Ureter (tissue), 1 donor: ENCODE data around the gene GATC. TPM values are rescaled to one million over a fixed set of nuclear protein-coding genes. Genes with fewer than 3 reads are reported as not detected.

ENCODE experiments used
- DNase-seq: peaks from one replicate; pipeline ENCODE4 v3.0.0-alpha.2; 2020; ENCODE audit warnings: low spot score
- total RNA-seq: library from RNA; stranded (reverse); gene quantifications from one replicate; pipeline ENCODE4 v1.2.4, GENCODE V29; 2023
- donor health status: DM: yes; HTN: yes; CAD: no.

GATC gene
- total RNA-seq, 1 donor from 2014 or later, result 22.5 TPM

DNA sequence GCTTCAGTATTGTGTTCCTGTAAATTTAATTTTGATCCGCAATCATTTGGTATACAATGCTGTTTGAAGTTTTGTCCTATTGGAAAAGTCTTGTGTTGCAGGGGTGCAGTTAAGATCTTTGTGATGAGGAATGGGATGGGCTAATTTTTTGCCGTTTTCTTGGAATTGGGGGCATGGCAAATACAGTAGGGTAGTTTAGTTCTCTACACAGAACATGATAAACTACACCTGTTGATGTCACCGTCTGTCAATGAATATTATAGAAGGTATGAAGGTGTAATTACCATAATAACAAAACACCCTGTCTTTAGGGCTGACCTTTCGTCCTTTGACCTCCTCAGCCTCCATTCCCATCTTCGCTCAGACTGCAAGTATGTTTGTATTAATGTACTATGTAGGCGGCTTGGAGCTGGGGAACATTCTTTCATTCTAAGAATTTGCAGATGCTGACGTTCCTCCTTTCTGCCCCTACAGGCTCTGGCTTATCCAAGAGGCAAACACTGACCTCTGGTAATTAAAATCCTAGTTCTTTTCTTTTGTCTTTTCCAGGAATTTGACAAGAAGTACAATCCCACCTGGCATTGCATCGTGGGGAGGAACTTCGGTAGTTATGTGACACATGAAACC, 51.4 kb downstream of the GATC start:
- no peak for DNase-seq

GRCh38 chr12:120498870-120499515, 52.7 kb downstream of the GATC start:
- DNase-seq, result no peak

- DNase-seq, result no peak
Observed at GRCh38 chr12:120500581-120500980, 54.3 kb downstream of the GATC start.

GRCh38 chr12:120504587-120504986, 58.3 kb downstream of the GATC start:
- no peak for DNase-seq

DNA sequence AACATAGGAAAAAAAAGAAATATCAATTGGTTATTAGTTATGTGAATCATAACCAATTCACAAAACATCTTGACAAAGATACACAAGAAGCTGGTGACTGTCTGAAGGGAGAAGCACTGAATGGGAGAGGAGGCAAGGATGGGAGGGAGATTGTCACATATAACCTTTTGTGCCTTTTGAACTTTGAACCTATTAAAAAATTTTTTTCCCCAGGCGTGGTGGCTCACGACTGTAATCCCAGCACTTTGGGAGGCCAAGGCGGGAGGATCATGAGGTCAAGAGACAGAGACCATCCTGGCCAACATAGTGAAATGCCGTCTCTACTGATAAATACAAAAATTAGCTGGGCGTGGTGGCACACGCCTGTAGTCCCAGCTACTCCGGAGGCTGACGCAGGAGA, 62.3 kb downstream of the GATC start:
- no peak for DNase-seq

Other genes with a start within 250 kb of the GATC start
- 2,124 TPM for gene RPLP0, start 245.3 kb upstream of the GATC start, total RNA-seq
- gene PXN, start 180.7 kb upstream of the GATC start, total RNA-seq, result 166 TPM
- 8,888 TPM for gene RNU4-2, start 154.5 kb upstream of the GATC start, total RNA-seq
- gene RNU4-1, start 153.2 kb upstream of the GATC start, total RNA-seq, result 1,538 TPM
- not detected for gene SIRT4, start 144.1 kb upstream of the GATC start, total RNA-seq
- gene PLA2G1B, start 118.7 kb upstream of the GATC start, total RNA-seq, result not detected
- gene MSI1, start 77.3 kb upstream of the GATC start, total RNA-seq, result 1.4 TPM
- gene COX6A1, start 8.3 kb upstream of the GATC start, total RNA-seq, result 321 TPM
- 15.8 TPM for gene TRIAP1, start 60 bp upstream of the GATC start, total RNA-seq
- 155 TPM for gene SRSF9, start 23.3 kb downstream of the GATC start, total RNA-seq
- 313 TPM for gene DYNLL1, start 49.7 kb downstream of the GATC start, total RNA-seq
- gene COQ5, start 82.7 kb downstream of the GATC start, total RNA-seq, result 28.8 TPM
- 236 TPM for gene RNF10, start 87.9 kb downstream of the GATC start, total RNA-seq
- gene POP5, start 135.0 kb downstream of the GATC start, total RNA-seq, result 54.6 TPM
- 5.9 TPM for gene CABP1, start 194.2 kb downstream of the GATC start, total RNA-seq
- 150 TPM for gene MLEC, start 240.7 kb downstream of the GATC start, total RNA-seq